Retinal pigment epithelial cell (primary cell): ENCODE results near the gene TMOD2.

Experiments
- DNase-seq: peaks from one replicate; pipeline ENCODE4 v3.0.0-alpha.2; 2010; ENCODE audit warnings: low read depth
- H3K4me3 ChIP-seq: 2 replicates; pipeline ENCODE4 v1.5.1; 2011; ENCODE audit warnings: mild to moderate bottlenecking, low read length, control low read depth, moderate library complexity
- TF ChIP-seq, protein P1 (sequence below): conservative IDR thresholded peaks from 2 replicates; pipeline ENCODE4 v1.5.1; 2011; ENCODE audit warnings: low read depth, low read length, control low read depth, inconsistent platforms

Gene TMOD2

DNA sequence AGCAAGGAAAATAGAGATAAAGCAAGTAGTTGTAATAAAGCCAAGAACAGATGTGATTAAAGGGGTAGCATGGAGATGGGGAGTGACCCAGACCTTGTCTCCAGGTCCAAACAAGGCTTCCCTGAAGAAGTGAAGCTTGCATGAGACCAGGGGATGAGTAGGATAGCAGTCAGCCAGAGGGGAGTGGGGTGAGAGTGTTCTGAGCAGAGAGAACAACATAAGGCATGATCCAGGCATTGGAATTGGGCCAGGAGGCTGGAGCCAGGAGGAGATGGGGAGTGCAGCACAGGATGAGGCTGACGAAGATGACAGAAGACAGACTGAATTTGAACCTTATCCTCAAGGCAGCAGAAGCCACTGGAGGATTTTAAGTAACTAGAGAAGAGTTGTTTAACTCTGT lies 7.2 kb downstream of the TMOD2 start:
- DNase-seq: no peak
- TF ChIP-seq, protein P1, sequence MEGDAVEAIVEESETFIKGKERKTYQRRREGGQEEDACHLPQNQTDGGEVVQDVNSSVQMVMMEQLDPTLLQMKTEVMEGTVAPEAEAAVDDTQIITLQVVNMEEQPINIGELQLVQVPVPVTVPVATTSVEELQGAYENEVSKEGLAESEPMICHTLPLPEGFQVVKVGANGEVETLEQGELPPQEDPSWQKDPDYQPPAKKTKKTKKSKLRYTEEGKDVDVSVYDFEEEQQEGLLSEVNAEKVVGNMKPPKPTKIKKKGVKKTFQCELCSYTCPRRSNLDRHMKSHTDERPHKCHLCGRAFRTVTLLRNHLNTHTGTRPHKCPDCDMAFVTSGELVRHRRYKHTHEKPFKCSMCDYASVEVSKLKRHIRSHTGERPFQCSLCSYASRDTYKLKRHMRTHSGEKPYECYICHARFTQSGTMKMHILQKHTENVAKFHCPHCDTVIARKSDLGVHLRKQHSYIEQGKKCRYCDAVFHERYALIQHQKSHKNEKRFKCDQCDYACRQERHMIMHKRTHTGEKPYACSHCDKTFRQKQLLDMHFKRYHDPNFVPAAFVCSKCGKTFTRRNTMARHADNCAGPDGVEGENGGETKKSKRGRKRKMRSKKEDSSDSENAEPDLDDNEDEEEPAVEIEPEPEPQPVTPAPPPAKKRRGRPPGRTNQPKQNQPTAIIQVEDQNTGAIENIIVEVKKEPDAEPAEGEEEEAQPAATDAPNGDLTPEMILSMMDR: no peak
- H3K4me3 ChIP-seq: no peak overlapping the region

DNA sequence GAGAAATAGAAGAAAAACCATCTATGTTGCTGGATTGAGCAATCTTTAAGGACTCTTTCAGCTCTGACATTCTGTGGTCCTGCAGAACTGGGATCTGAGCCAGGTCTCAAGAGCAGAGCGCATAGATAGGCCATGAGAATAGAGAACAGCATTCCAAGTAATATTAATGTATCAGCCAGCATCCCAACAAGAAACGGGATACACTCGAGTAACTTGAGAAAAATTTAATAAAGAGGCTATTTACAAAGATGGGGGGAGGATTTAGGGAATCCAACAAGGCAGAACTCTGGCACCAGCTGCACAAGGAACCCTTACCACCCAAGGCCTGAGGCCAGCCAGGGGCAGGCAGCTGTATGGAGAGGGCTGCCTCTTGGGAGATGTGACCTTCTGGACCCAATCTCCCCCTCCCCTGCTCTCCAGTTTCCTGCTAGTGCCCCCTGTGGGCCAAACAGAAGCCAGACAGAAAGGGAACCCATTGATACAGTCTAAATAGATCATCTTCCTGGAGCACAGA lies 8.2 kb downstream of the TMOD2 start:
- DNase-seq: peak; percentile 66
- H3K4me3 ChIP-seq: no peak overlapping the region
- TF ChIP-seq, protein P1: peak; percentile 48

- no peak overlapping the region for H3K4me3 ChIP-seq
- TF ChIP-seq, protein P1: no peak
- DNase-seq: no peak
Observed at GRCh38 chr15:51760805-51761204, 9.4 kb downstream of the TMOD2 start.

DNA sequence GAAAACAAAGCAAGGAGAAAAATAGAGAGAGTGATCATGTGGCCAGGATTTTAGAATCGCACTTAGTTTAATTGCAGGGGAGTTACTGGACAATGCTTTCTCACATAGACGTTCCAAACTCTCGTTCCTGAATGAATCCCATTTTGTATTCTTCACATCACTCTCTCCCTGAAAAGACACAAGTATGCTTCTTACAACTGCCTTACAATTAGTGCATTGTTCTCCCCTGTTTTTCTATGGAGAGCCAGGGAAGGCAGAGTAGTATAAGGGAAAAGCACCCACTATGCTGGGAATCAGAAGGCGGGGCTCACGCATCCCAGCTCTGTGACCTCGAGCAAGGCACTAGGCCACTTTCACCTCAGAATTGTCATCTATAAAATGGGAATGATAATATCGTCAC lies 14.4 kb downstream of the TMOD2 start:
- TF ChIP-seq, protein P1: no peak
- DNase-seq: no peak
- H3K4me3 ChIP-seq: no peak overlapping the region

- no peak overlapping the region for H3K4me3 ChIP-seq
- TF ChIP-seq, protein P1: no peak
- no peak for DNase-seq
Observed at GRCh38 chr15:51766341-51766740, 14.9 kb downstream of the TMOD2 start.

DNA sequence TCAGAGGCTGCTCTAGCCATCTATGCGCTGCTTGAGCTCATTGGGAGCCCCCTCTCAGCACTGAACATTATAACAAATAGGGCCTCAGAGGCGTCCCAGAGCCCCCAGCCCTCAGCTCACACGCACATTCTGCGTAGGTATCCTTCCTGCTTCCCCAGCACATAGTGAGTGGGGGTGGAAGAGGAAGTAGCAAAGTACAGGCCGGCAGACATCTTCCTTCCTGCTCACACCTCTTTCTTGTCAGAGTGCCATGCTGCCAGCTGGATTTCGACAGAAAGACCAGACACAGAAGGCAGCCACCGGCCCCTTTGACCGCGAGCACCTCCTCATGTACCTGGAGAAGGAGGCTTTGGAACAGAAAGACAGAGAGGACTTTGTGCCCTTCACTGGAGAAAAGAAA lies 16.6 kb downstream of the TMOD2 start:
- H3K4me3 ChIP-seq: no peak overlapping the region
- TF ChIP-seq, protein P1: no peak
- no peak for DNase-seq

- no peak for DNase-seq
- no peak overlapping the region for H3K4me3 ChIP-seq
- TF ChIP-seq, protein P1: no peak
Observed at GRCh38 chr15:51770902-51771301, 19.5 kb downstream of the TMOD2 start.
